Right atrium auricular region (tissue), 2 donors: ENCODE results near the gene PYGO2. TPM values are rescaled to one million over a fixed set of nuclear protein-coding genes. Genes with fewer than 3 reads are reported as not detected.
A peak's percentile ranks its signal among the peaks of the same experiment; 100 is the strongest.

Experiments
- DNase-seq: peaks from one replicate; pipeline ENCODE4 v3.0.0-alpha.2; 2019; ENCODE audit warnings: low spot score
- H3K27ac ChIP-seq, 2 donors: fragments of 200-600 bp; sonication (generic); 1 replicate in 1 of 2; 2 replicates in 1 of 2; pipeline ENCODE4 v1.5.1; 2016 to 2019
- H3K27me3 ChIP-seq, 2 donors: fragments of 200-600 bp; sonication (generic); one replicate each; pipeline versions ENCODE4 v1.5.1 to v1.6.0; 2017 to 2019
- H3K36me3 ChIP-seq: fragments of 200-600 bp; sonication (generic); one replicate; pipeline ENCODE4 v1.5.1; 2016
- H3K4me1 ChIP-seq, 2 donors: fragments of 200-600 bp; sonication (generic); one replicate each; pipeline versions ENCODE4 v1.5.1 to v1.6.0; 2017 to 2019
- H3K4me3 ChIP-seq, 2 donors: fragments of 200-600 bp; sonication (generic); 1 replicate in 1 of 2; 2 replicates in 1 of 2; pipeline ENCODE4 v1.5.1; 2017 to 2019; ENCODE audit warnings: mild to moderate bottlenecking in 1 of 2, moderate library complexity in 1 of 2
- H3K9me3 ChIP-seq, 2 donors: fragments of 200-600 bp; sonication (generic); one replicate each; pipeline ENCODE4 v1.5.1; 2019
- total RNA-seq, 2 donors: library from RNA; depleted of rRNA; stranded (reverse); fragments of >200 nt; gene quantifications; one replicate each; pipeline ENCODE4 v1.1.0, GENCODE V29; 2016
- TF ChIP-seq, protein P1 (sequence below), 2 donors: fragments of 200-600 bp; sonication (generic); IDR thresholded peaks; one replicate each; pipeline ENCODE4 v1.5.1; 2019; ENCODE audit warnings: antibody characterized with exemption in 2 of 2

PYGO2 gene
- total RNA-seq, 2 donors from 2014 or later, result 13.9 to 18.4 TPM

DNA sequence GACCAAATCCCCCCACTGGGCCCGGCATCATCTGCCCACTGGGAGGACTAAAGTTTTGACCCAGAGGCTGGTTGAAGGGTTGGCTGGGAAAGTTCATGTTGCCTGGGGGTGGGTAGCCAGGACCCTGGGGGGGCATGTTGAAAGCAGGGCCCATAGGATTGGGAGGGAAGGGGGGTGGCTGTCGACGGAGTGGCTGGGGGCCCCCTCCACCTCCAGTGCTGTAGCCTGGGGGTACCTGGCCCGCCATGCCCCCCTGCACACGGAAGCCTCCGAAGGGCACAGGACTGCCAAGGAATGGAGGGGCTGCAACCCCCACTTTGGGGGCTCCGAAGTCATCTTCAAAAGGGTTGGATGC is 2.2 kb downstream of the PYGO2 start:
- DNase-seq, result no peak
- Histone ChIP-seq H3K27me3 (no peaks in the 10 kb centered on the region), H3K36me3 (peaks cover 33% of the 10 kb centered on the region), H3K9me3 (no peaks in the 10 kb centered on the region), H3K27ac (no peak overlapping the region), H3K4me1 (peaks cover 0 to 46% of the 10 kb centered on the region in 2 donors), H3K4me3 (no peak overlapping the region)
- TF ChIP-seq, protein P1, sequence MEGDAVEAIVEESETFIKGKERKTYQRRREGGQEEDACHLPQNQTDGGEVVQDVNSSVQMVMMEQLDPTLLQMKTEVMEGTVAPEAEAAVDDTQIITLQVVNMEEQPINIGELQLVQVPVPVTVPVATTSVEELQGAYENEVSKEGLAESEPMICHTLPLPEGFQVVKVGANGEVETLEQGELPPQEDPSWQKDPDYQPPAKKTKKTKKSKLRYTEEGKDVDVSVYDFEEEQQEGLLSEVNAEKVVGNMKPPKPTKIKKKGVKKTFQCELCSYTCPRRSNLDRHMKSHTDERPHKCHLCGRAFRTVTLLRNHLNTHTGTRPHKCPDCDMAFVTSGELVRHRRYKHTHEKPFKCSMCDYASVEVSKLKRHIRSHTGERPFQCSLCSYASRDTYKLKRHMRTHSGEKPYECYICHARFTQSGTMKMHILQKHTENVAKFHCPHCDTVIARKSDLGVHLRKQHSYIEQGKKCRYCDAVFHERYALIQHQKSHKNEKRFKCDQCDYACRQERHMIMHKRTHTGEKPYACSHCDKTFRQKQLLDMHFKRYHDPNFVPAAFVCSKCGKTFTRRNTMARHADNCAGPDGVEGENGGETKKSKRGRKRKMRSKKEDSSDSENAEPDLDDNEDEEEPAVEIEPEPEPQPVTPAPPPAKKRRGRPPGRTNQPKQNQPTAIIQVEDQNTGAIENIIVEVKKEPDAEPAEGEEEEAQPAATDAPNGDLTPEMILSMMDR (IDR thresholded peaks at IDR 0.05), result no peak

DNA sequence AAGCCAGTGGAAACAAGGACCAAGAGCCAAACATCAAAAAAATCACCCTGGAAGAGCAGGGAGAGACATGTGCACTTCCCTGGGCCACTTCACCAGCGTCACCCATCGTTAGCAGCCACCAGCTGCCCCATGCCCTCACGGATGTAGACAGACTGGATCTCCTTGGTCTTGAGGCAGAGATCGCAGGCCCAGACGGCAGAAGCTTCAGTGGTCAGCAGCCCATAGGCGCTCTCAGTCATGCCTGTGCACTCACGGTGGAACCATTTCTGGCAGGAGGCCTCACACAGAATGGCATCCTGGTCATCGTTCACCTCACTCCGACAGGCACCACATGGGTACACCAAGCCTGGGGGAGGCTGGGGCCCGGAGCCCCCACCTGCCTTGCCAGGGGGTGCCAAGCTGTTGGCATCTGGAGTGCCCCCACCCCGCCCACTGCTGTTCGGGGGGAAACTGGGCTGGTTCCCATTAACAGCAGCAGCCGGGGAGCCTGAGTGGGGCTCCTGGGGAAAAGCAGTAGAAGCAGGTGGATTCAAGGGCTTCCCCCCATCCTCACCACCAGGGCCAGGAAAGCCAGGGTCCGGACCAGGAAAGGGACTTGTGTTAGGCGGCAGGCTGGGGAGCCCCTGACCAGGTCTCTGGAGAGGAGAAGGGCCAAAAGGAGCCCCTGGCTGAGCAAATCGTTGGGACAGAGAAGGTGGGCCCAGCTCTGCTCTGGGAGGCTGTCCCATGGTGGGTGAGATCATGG is 2.7 kb downstream of the PYGO2 start:
- H3K4me3 ChIP-seq, result no peak overlapping the region
- H3K27me3 ChIP-seq, result no peaks in the 10 kb centered on the region
- no peak for DNase-seq
- H3K9me3 ChIP-seq, result no peaks in the 10 kb centered on the region
- no peak overlapping the region for H3K27ac ChIP-seq
- H3K4me1 ChIP-seq, result peaks cover 0 to 51% of the 10 kb centered on the region in 2 donors
- TF ChIP-seq, protein P1 (IDR thresholded peaks at IDR 0.05), result no peak
- peaks cover 27% of the 10 kb centered on the region for H3K36me3 ChIP-seq

DNA sequence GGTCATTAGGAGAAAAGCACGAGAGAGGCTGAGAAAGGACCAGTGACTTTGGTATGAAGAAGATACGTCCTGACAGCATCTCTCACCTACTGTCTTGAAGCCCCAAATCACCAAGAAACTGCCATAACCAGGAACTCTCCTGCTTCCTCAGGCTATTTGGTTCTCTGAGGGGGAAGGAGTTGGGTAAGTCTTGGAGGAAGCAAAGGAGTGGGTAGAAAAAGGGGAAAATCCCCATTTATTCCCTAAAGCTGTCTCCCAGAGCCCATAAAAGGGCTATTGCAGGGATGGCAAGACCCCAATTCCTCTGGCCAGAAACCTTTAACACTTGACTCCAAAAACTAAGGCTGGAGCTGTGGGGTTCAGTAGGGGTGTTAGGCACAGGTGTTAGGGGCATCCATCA is 3.5 kb downstream of the PYGO2 start:
- no peak overlapping the region for H3K27ac ChIP-seq
- H3K36me3 ChIP-seq, result peaks cover 19% of the 10 kb centered on the region
- no peak for DNase-seq
- H3K27me3 ChIP-seq, result no peaks in the 10 kb centered on the region
- no peaks in the 10 kb centered on the region for H3K9me3 ChIP-seq
- TF ChIP-seq, protein P1 (IDR thresholded peaks at IDR 0.05), result no peak
- no peak overlapping the region for H3K4me3 ChIP-seq
- H3K4me1 ChIP-seq, result peaks cover 0 to 57% of the 10 kb centered on the region in 2 donors

DNA sequence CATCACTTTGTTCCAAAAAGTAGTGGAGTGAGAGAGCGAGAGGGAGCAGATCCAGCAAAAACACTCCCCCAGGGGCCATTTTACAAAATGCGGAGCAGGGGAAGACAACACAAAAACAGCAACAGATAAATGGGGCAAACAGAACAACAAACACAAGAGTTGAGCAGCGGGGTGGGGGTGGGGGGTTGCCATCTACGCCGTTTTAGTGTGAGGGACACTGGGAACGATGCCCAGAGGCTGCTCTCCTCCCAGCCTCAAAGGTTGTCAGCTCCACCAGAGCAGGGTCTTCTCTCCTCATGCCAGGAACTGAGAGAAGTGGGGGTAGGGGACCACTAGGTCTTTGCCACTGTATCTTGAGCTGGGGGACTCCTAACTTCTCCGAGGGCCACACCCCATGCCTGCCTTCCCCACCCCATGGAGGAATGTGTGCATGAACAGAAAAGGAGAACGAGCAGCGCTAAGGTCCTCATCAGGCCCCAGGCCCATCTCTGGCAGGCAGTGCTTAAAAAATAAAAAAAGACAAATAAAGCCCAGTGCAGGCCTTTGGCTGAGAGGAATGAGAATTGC is 4.4 kb downstream of the PYGO2 start:
- TF ChIP-seq, protein P1 (IDR thresholded peaks at IDR 0.05), result no peak
- Histone ChIP-seq H3K9me3 (no peaks in the 10 kb centered on the region), H3K4me1 (peaks cover 0 to 56% of the 10 kb centered on the region in 2 donors), H3K27ac (peak overlapping the region; percentile 73 to 84), H3K4me3 (no peak overlapping the region), H3K27me3 (no peaks in the 10 kb centered on the region), H3K36me3 (peaks cover 15% of the 10 kb centered on the region)
- no peak for DNase-seq

DNA sequence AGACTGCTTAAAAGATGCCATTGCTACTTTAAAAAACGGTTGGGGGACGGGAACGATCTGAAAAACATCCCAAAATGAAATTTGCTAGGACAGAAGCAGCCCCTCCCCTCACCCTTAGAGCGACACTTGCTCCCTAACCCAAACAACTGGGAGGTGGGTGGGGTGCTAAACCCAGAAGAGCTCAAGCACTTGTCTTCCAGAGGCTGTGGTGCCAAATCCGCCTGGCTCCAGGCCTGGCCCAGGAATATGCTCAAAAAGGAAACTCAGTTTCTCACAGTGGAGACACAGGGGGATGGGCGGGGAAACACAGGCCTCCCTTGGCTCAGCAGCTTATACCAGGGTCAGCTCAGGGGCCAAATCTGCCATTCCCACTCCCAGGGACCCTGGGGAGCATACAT is 5.0 kb downstream of the PYGO2 start:
- peaks cover 15% of the 10 kb centered on the region for H3K36me3 ChIP-seq
- no peak for DNase-seq
- TF ChIP-seq, protein P1 (IDR thresholded peaks at IDR 0.05), result no peak
- H3K27ac ChIP-seq, result peak overlapping the region; percentile 73 to 84
- no peaks in the 10 kb centered on the region for H3K27me3 ChIP-seq
- H3K4me1 ChIP-seq, result peaks cover 0 to 58% of the 10 kb centered on the region in 2 donors
- no peaks in the 10 kb centered on the region for H3K9me3 ChIP-seq
- H3K4me3 ChIP-seq, result peak overlapping the region; percentile 52 to 60
